Heart left ventricle (tissue), 16 donors: ENCODE results near the gene TOB1. TPM values are rescaled to one million over a fixed set of nuclear protein-coding genes. Genes with fewer than 3 reads are reported as not detected.

Experiments used
- ATAC-seq, 4 donors: fragments of 200-7000 bp; cut with Tn5 transposase; one replicate each; pipeline ENCODE4 v1.9.1; 2020 to 2022; ENCODE audit warnings: moderate library complexity in 4 of 4, mild to moderate bottlenecking in 3 of 4, moderate number of reproducible peaks in 1 of 4
- DNase-seq, 5 donors: peaks; one replicate each; pipeline ENCODE4 v3.0.0-alpha.2; 2020
- H3K27ac ChIP-seq, 12 donors: fragments of 200-600 bp; sonication (generic) in 4 of 12; one replicate each; pipeline versions ENCODE4 v1.5.0 to v1.8.0; 2016 to 2022; ENCODE audit warnings: mild to moderate bottlenecking in 2 of 12
- H3K27me3 ChIP-seq, 9 donors: fragments of 200-600 bp; sonication (generic) in 2 of 9; one replicate each; pipeline versions ENCODE4 v1.5.1 to v1.8.0; 2016 to 2022; ENCODE audit warnings: mild to moderate bottlenecking in 3 of 9
- H3K36me3 ChIP-seq, 9 donors: fragments of 200-600 bp; sonication (generic) in 2 of 9; one replicate each; pipeline versions ENCODE4 v1.5.0 to v1.8.0; 2018 to 2022; ENCODE audit warnings: mild to moderate bottlenecking in 2 of 9
- H3K4me1 ChIP-seq, 12 donors: fragments of 200-600 bp; sonication (generic) in 4 of 12; one replicate each; pipeline versions ENCODE4 v1.5.0 to v1.8.0; 2016 to 2022; ENCODE audit warnings: mild to moderate bottlenecking in 3 of 12
- H3K4me3 ChIP-seq, 12 donors: fragments of 200-600 bp; sonication (generic) in 4 of 12; one replicate each; pipeline versions ENCODE4 v1.5.0 to v1.8.0; 2017 to 2022; ENCODE audit warnings: mild to moderate bottlenecking in 9 of 12, moderate library complexity in 4 of 12
- H3K9me3 ChIP-seq, 12 donors: fragments of 200-600 bp; sonication (generic) in 4 of 12; one replicate each; pipeline versions ENCODE4 v1.5.0 to v1.8.0; 2016 to 2022; ENCODE audit warnings: mild to moderate bottlenecking in 1 of 12
- POLR2A ChIP-seq, 2 donors: fragments of 450-650 bp; IDR thresholded peaks; one replicate each; pipeline ENCODE4 v1.6.1; 2017; ENCODE audit warnings: antibody characterized with exemption in 2 of 2, mild to moderate bottlenecking in 2 of 2, moderate library complexity in 2 of 2
- WGBS, 4 donors: extraction: QIAGEN DNeasy Blood & Tissue Kit in 2 of 4; methylation state at CpG; one replicate each; pipeline versions ENCODE4 v1.1.5 to v1.1.7; 2013 to 2018; 5-methylcytosine and 5-hydroxymethylcytosine counted together
- intact Hi-C, 10 donors: fragments of 100-400 bp; cut with DNase I; formaldehyde crosslinking; loops; one replicate each; pipeline versions ENCODE4 v1.11.1 to v1.14.2; 2022
- polyA plus RNA-seq, 2 donors: library from polyadenylated mRNA; stranded (reverse); fragments of 200-250 nt; gene quantifications; one replicate each; pipeline ENCODE4 v1.2.3, GENCODE V29; 2013
- total RNA-seq, 9 donors: library from RNA; depleted of rRNA in 2 of 9; stranded (reverse); fragments of >200 nt in 2 of 9; fragmentation: NEBNext Ultra II Directional in 3 of 9; extraction: Animal tissue kit (Norgen Biotek cat#: 25700) in 3 of 9; gene quantifications; one replicate each; pipeline versions ENCODE4 v1.1.0 to v1.2.4, GENCODE V29; 2016 to 2023
- TF ChIP-seq, protein P1 (sequence below), 12 donors: fragments of 200-600 bp; sonication (generic) in 4 of 12; IDR thresholded peaks; one replicate each; pipeline versions ENCODE4 v1.5.0 to v1.8.0; 2018 to 2022; ENCODE audit warnings: antibody characterized with exemption in 12 of 12, mild to moderate bottlenecking in 5 of 12
- donor health status: ischemic (EF 13 %, LVEDD 7.1; RV severe dilation, severe dysfunction).
- donor health status: healthy with polysubstance abuse.
- donor health status: DM: no; HTN: yes; CAD: no.
- donor health status: DM: no; HTN: no; CAD: no.
- donor health status: ischemic (EF 25% LVEDD 6.9; RV normal size, moderate dysfunction).
- donor health status: ischemic (EF 25% LVEDD 5.7; RV mildly dilated, moderate dysfunction).
- donor health status: healthy.
- donor health status: DM: yes; HTN: yes; CAD: no.
- donor health status: ischemic (EF 35%, LVEDD 5.7; RV mildly dilated, moderate dysfunction).
- donor health status: nonischemic (EF 11% LVEDD 7.7; RV severe dilation, severe dysfunction).
- donor health status: DM: yes; HTN: yes; CAD: no.
- donor health status: PGD.
- donor health status: ischemic (EF 29% LVEDD 5.4; RV normal size, mild dysfunction).
- donor health status: nonischemic (EF 23%, LVEDD 6.1; RV moderate dilation, normal function).

TOB1 gene
- total and polyA plus RNA-seq, 11 donors: 22.2 to 136 (median 68.1) TPM

DNA sequence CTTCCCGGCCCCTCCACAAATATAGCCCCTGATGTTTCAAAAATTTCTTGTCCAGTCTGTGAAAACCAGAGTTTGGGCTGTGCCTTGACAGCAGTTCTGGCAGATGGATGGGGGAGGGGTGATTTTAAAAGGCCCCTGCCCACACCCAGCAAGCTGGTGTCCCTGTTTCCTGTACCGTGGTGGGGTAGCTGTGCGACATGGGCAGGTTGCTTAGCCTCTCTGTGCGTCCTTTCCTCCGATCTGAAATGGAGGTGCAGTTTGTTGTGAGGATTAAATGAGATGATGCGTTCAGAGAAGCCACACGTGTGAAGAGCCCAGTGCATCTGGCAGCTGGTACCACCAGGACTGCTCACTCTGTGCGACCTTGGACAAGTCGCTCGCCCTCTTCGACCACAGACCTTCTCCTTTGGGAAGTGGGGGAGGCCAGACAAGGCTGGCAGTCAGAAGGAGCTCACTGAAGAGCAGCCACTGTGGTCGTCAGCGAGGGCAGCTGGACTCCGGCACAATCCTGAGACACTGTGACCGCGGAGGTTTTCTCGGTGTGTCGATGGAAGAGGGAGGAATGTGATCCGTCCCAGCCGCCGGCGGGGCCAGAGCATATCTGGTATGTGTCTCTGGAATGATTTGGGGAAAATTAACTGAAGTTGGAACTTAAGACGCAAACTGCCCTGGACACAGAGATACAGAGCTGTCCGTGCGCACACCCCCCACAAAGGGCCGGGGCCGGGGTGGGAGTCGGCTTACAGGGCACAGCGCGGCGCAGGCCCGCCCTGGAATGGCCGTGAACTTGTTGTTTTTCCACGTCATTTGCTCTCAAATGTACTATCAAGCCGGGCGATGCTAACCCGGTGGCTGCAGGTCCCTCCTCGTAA lies 31.5 kb downstream of the TOB1 start:
- WGBS, 4 donors: 37 to 57% (median 42%) methylated on average over 32 to 38 of the region's 38 CpGs
- DNase-seq: no peak

DNA sequence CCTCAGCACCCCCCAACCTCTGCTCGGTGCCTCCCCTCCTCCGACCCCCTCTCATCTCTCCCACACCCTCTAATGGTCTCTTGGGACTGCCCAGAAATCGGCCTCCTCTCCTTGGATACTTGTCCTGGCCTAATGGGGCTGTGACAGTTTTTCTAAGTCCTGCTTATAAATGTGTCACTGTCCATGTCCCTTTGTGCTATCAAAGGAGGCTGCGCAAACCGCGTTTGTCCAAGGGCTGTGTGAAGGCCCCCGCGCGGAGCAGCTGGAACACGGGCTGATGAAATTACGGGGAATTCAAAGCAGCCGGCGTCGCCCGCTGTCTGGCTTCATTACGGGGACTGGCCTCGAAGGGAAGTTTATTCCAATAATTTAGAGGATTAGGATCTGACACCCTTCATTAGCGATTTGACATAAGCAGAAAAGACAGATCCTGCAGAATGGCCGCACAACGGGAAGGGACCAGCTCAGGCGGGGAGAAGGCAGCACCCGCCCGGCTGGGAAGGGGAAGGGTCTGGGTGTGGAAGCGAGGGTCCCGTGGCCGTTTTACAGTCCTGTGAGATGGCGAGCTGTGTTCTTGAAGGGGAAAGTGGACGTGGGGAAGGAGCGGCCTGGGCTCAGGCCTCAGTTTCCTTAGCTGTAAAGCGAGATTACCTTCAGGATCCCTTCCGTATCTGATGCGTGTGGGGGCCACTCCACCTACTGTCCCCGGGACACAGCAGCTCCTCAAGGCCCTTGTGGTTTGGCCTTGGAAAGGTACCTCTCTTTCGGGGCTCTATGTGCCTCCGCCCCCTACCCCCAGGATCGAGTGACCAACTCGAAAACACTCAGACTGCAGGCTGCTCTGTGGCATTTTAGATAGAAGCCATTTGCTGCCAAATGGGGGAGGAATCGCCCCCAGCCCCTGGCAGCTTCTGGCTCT lies 32.4 kb downstream of the TOB1 start:
- ATAC-seq (no peak), DNase-seq (no peak)
- intact Hi-C loops: loop anchor here in 1 of 10 donors (2.0 kb wide), 1 partner anchor 45 kb away; no protein-coding TSS in a partner anchor
- Histone ChIP-seq H3K9me3 (no peaks in the 10 kb centered on the region), H3K36me3 (no peaks in the 10 kb centered on the region), H3K27me3 (peaks cover 0 to 4% (median 0%) of the 10 kb centered on the region in 9 donors), H3K4me1 (peaks cover 0 to 25% (median 5%) of the 10 kb centered on the region in 12 donors), H3K27ac (no peak overlapping the region), H3K4me3 (no peak overlapping the region)
- WGBS, 4 donors: 87 to 94% (median 92%) methylated on average over 36 to 38 of the region's 38 CpGs
- TF ChIP-seq, protein P1, sequence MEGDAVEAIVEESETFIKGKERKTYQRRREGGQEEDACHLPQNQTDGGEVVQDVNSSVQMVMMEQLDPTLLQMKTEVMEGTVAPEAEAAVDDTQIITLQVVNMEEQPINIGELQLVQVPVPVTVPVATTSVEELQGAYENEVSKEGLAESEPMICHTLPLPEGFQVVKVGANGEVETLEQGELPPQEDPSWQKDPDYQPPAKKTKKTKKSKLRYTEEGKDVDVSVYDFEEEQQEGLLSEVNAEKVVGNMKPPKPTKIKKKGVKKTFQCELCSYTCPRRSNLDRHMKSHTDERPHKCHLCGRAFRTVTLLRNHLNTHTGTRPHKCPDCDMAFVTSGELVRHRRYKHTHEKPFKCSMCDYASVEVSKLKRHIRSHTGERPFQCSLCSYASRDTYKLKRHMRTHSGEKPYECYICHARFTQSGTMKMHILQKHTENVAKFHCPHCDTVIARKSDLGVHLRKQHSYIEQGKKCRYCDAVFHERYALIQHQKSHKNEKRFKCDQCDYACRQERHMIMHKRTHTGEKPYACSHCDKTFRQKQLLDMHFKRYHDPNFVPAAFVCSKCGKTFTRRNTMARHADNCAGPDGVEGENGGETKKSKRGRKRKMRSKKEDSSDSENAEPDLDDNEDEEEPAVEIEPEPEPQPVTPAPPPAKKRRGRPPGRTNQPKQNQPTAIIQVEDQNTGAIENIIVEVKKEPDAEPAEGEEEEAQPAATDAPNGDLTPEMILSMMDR (IDR thresholded peaks at IDR 0.05): no peak
- TF ChIP-seq POLR2A (IDR thresholded peaks at IDR 0.05): no peak

More for the DNA sequence above, 31.5 kb downstream of the TOB1 start:
- peak in 3 of 4 donors; percentile 8 to 18 (median 14) for ATAC-seq
- no peak overlapping the region for H3K27ac ChIP-seq
- no peaks in the 10 kb centered on the region for H3K9me3 ChIP-seq
- H3K4me3 ChIP-seq: peak overlapping the region in 9 of 12 donors; percentile 29 to 54 (median 40)
- peaks cover 0 to 24% (median 5%) of the 10 kb centered on the region in 12 donors for H3K4me1 ChIP-seq
- peaks cover 0 to 4% (median 0%) of the 10 kb centered on the region in 9 donors for H3K27me3 ChIP-seq
- no peaks in the 10 kb centered on the region for H3K36me3 ChIP-seq
- intact Hi-C loops: loop anchor here in 1 of 10 donors (2.0 kb wide), 1 partner anchor 46 kb away; no protein-coding TSS in a partner anchor
- TF ChIP-seq POLR2A (IDR thresholded peaks at IDR 0.05): no peak
- TF ChIP-seq, protein P1 (IDR thresholded peaks at IDR 0.05): no peak

DNA sequence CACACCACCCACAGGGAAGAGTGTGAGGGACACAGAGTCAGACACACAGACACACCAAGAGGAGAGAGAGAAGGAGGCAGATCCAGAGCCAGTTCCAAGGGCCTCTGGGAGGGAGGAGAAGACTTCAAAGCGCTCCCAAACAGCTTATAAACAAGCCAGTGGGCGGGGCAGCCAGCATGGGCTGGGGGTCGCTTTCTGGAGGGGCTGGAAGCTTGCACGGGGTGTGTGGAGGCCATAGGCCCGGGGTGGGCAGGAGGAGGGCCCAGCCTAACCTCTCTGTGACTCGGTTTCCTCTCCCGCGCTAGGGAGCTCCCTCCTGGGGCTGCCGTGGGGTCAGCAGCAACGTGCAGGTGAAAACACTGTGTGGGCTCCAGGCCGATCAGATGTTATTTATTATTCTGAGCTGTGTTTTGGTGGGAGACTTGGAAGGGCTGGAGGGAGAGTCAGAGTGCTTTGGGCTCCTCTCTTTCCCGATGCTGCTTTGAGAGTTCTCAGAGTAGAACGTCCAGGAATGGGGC lies 33.2 kb downstream of the TOB1 start:
- ATAC-seq: no peak
- peaks cover 0 to 30% (median 5%) of the 10 kb centered on the region in 12 donors for H3K4me1 ChIP-seq
- peaks cover 0 to 4% (median 0%) of the 10 kb centered on the region in 9 donors for H3K27me3 ChIP-seq
- H3K9me3 ChIP-seq: no peaks in the 10 kb centered on the region
- H3K4me3 ChIP-seq: no peak overlapping the region
- DNase-seq: no peak
- no peak for TF ChIP-seq POLR2A (IDR thresholded peaks at IDR 0.05)
- TF ChIP-seq, protein P1 (IDR thresholded peaks at IDR 0.05): no peak
- intact Hi-C loops: no loop called here
- H3K36me3 ChIP-seq: no peaks in the 10 kb centered on the region
- H3K27ac ChIP-seq: no peak overlapping the region
- WGBS, 4 donors: 82 to 83% (median 83%) methylated on average over 13 of the region's 13 CpGs
